Uterus (tissue), 4 donors: ENCODE measurements around the gene TTC31. TPM values are rescaled to one million over a fixed set of nuclear protein-coding genes. Genes with fewer than 3 reads are reported as not detected.

ENCODE experiments used
- DNase-seq, 2 donors: peaks; one replicate each; pipeline ENCODE4 v3.0.0-alpha.2; 2019 to 2020
- H3K27ac ChIP-seq, 2 donors: fragments of 200-600 bp; sonication (generic); 1 replicate in 1 of 2; 2 replicates in 1 of 2; pipeline ENCODE4 v1.5.1; 2016 to 2018
- H3K27me3 ChIP-seq, 2 donors: fragments of 200-600 bp; sonication (generic); one replicate each; pipeline ENCODE4 v1.5.1; 2018 to 2019; ENCODE audit warnings: control low read depth in 1 of 2
- H3K36me3 ChIP-seq, 2 donors: fragments of 200-600 bp; sonication (generic); one replicate each; pipeline ENCODE4 v1.5.1; 2019; ENCODE audit warnings: control low read depth in 1 of 2
- H3K4me1 ChIP-seq, 2 donors: fragments of 200-600 bp; sonication (generic); one replicate each; pipeline ENCODE4 v1.5.1; 2018 to 2019; ENCODE audit warnings: control low read depth in 1 of 2
- H3K4me3 ChIP-seq, 2 donors: fragments of 200-600 bp; sonication (generic); 1 replicate in 1 of 2; 2 replicates in 1 of 2; pipeline ENCODE4 v1.5.1; 2018 to 2019; ENCODE audit warnings: mild to moderate bottlenecking in 1 of 2
- H3K9me3 ChIP-seq, 2 donors: fragments of 200-600 bp; sonication (generic); one replicate each; pipeline ENCODE4 v1.5.1; 2019; ENCODE audit warnings: control low read depth in 1 of 2
- POLR2A ChIP-seq, 2 donors: fragments of 450-650 bp; IDR thresholded peaks; one replicate each; pipeline ENCODE4 v1.6.1; 2016; ENCODE audit warnings: antibody characterized with exemption in 2 of 2, mild to moderate bottlenecking in 1 of 2, moderate library complexity in 1 of 2
- intact Hi-C: fragments of 100-400 bp; cut with DNase I; formaldehyde crosslinking; loops from one replicate; pipeline ENCODE4 v1.15.1; 2023; ENCODE audit warnings: low total_unique reads
- total RNA-seq, 4 donors: library from RNA; depleted of rRNA in 3 of 4; stranded (reverse); fragments of >200 nt in 3 of 4; gene quantifications; one replicate each; pipeline versions ENCODE4 v1.1.0 to v1.2.4, GENCODE V29; 2014 to 2023
- TF ChIP-seq, protein P1 (sequence below), 4 experiments: fragments of 200-600 bp in 2 of 4; fragments of 450-650 bp in 2 of 4; sonication (generic) in 2 of 4; IDR thresholded peaks; one replicate each; pipeline ENCODE4 v1.5.1; 2016 to 2019; ENCODE audit warnings: antibody characterized with exemption in 4 of 4, mild to moderate bottlenecking in 2 of 4, moderate library complexity in 1 of 4
- donor health status: DM: yes; HTN: yes; CAD: no.

Gene TTC31
- total RNA-seq, 4 donors from 2014 or later = 8.5 to 29.2 (median 17.5) TPM

DNA sequence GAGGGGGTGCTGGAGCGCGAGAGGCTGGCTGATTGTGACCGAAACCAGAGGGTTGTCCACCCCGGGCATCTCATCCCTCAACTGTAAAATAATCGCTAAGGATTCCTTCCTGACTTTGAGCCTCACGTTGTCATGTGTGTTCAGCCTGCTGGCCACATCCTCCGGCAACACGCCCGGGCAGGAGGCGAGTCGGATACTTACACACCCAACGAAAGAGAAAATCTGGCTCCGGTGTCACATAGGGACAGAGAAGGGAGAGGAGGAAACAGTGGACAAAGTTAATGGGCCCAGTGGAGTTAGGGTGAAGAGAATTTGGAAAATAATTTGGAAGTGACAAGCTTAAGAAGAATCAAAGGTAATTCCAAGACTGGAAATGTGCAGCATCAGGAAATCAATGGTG lies 33.8 kb downstream of the TTC31 start:
- Histone ChIP-seq H3K9me3 (no peaks in the 10 kb centered on the region), H3K27me3 (peaks cover 34 to 49% of the 10 kb centered on the region in 2 donors), H3K27ac (no peak overlapping the region), H3K4me1 (peaks cover 0 to 12% of the 10 kb centered on the region in 2 donors), H3K36me3 (no peaks in the 10 kb centered on the region), H3K4me3 (no peak overlapping the region)
- TF ChIP-seq POLR2A (IDR thresholded peaks at IDR 0.05) = no peak
- TF ChIP-seq, protein P1, sequence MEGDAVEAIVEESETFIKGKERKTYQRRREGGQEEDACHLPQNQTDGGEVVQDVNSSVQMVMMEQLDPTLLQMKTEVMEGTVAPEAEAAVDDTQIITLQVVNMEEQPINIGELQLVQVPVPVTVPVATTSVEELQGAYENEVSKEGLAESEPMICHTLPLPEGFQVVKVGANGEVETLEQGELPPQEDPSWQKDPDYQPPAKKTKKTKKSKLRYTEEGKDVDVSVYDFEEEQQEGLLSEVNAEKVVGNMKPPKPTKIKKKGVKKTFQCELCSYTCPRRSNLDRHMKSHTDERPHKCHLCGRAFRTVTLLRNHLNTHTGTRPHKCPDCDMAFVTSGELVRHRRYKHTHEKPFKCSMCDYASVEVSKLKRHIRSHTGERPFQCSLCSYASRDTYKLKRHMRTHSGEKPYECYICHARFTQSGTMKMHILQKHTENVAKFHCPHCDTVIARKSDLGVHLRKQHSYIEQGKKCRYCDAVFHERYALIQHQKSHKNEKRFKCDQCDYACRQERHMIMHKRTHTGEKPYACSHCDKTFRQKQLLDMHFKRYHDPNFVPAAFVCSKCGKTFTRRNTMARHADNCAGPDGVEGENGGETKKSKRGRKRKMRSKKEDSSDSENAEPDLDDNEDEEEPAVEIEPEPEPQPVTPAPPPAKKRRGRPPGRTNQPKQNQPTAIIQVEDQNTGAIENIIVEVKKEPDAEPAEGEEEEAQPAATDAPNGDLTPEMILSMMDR (IDR thresholded peaks at IDR 0.05) = no peak
- intact Hi-C loops = no loop called here
- no peak for DNase-seq

DNA sequence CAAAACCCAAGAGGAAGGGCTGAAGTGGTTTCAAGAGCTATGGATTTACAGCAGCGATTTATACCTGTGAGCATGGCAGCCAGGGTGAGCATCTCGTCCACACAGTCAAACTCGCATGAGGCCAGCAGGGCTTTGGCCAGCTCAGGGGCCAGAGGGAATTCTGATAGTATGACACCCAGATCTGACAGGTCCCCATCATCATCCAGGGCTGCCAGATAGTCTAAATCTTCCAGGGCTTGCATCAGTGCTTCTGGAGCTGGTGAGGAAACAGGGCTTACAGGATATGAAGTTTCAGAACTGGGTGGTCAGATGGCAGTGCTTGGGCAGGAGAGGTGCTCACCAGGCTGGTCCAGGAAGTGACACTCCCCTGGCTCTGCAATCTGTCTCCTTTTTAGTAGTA lies 39.6 kb downstream of the TTC31 start:
- intact Hi-C loops = no loop called here
- Histone ChIP-seq H3K4me3 (no peak overlapping the region), H3K27ac (no peak overlapping the region), H3K36me3 (no peaks in the 10 kb centered on the region), H3K27me3 (peaks cover 0 to 12% of the 10 kb centered on the region in 2 donors), H3K9me3 (no peaks in the 10 kb centered on the region), H3K4me1 (no peaks in the 10 kb centered on the region)
- DNase-seq = no peak
- TF ChIP-seq, protein P1 (IDR thresholded peaks at IDR 0.05) = no peak
- TF ChIP-seq POLR2A (IDR thresholded peaks at IDR 0.05) = no peak

DNA sequence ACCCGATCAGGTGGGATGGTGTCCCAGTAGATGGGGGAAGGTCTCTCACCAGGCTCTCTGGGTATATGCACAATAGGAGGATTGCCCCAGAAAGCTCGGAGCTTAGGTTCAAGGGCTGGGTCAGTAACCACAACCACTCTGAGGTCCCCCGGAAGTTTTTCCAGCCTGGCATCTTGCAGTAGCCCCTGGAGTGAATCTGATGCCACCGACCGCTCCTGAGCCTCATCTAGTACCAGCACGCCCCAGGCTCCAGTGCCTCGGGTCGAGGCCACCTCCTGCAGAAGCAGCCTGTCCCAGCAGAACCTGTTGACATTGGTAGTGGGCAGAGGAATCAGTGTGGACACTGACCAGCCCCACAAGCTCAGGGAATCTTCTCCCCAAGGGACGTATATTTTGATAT lies 41.1 kb downstream of the TTC31 start:
- TF ChIP-seq, protein P1 (IDR thresholded peaks at IDR 0.05) = no peak
- no peak for TF ChIP-seq POLR2A (IDR thresholded peaks at IDR 0.05)
- Histone ChIP-seq H3K4me1 (peaks cover 0 to 4% of the 10 kb centered on the region in 2 donors), H3K27ac (no peak overlapping the region), H3K9me3 (no peaks in the 10 kb centered on the region), H3K36me3 (no peaks in the 10 kb centered on the region), H3K4me3 (no peak overlapping the region), H3K27me3 (no peaks in the 10 kb centered on the region)
- DNase-seq = no peak
- intact Hi-C loops = no loop called here

DNA sequence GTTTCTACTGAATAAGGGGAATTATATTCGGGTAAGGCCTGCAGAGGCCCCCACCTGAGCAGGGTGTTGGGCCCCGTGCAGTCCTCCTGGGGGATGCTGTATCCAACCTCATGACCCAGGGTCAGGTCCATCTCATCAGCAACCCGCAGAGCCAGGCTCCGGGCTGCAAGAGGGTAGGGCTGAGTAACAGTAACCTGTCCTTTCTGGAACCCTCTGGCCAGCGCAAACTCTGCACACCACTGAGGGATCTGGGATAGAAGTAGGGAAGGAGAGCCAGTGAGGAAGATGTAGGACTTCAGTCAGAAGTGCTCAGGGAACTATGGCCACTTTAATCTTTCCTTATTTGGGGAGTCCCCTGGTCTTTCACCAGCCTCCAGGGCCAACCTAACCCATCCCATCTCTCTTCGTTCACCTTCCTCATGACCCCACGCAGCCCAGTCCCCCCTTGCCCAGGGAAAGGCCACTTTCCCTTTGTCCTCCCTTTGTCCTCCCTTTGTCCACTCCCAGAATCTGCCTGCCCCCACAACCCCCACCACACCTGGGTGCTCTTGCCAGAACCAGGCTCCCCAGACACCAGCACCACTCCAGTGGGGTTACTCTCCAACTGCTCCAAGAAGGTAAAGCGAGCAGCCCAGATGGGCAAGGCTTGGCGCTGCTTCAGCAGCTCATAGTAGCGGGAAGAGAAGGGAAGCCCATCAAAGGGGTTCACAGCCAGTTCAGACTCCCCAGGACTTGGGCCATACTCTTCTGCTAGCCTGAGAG lies 42.3 kb downstream of the TTC31 start:
- no peaks in the 10 kb centered on the region for H3K9me3 ChIP-seq
- peaks cover 0 to 4% of the 10 kb centered on the region in 2 donors for H3K4me1 ChIP-seq
- no peak for DNase-seq
- no peak overlapping the region for H3K4me3 ChIP-seq
- no peak overlapping the region for H3K27ac ChIP-seq
- intact Hi-C loops = no loop called here
- no peaks in the 10 kb centered on the region for H3K27me3 ChIP-seq
- H3K36me3 ChIP-seq = no peaks in the 10 kb centered on the region
- TF ChIP-seq, protein P1 (IDR thresholded peaks at IDR 0.05) = no peak
- no peak for TF ChIP-seq POLR2A (IDR thresholded peaks at IDR 0.05)

DNA sequence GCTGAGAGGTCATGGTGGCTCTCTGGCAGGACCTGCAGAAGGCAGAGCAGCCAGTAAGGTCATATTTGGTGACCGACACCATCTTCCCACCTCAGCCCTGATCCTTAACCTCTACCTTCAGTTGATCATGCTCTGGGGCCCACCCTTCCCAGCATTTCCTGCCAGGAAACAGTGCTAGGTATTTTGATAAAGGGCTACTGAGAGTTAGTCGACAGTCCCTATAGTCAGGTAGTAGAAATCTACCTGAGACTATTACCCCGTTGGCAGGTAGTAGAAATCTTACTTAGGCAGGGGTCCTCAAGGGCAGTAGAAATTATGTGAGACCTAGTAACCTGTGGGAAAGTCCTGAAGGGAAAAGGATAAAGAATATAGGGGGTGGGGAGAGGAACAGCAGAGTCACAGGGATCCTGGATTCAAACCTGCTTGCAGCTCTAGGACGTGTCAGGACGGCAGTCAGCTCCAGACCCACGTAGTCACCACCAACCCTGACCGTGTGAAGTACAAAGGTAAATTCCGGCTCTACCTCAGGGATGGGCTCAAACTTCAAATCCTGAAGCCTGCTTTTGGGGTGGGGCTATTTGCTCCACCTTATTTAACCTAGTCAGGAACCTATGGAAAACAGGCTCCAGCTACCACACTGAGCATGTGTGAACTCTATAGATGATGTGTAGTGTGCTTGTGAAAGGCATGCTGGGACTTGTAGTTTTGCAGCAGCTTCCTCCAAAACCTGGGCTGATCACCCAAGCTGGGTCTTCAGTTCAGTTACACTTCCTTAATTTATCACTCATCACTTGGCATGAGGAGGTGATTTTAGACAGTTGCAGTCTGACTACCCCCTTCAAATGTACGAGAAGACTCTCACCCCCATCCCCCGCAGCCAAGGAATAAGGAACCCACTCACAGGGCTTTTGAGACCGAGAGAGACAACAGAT lies 43.1 kb downstream of the TTC31 start, which contains the start of gene DQX1:
DQX1 (minus strand) TSS at position 515 of the 932 bp plus-strand sequence; CDS start at position 13, 502 bp downstream.
- Histone ChIP-seq H3K4me1 (peaks cover 0 to 8% of the 10 kb centered on the region in 2 donors), H3K27me3 (no peaks in the 10 kb centered on the region), H3K36me3 (no peaks in the 10 kb centered on the region), H3K4me3 (no peak within 1 kb of the TSS), H3K27ac (no peak within 1 kb of the TSS), H3K9me3 (no peaks in the 10 kb centered on the region)
- intact Hi-C loops = no loop called here
- no peak for DNase-seq
- no peak for TF ChIP-seq POLR2A (IDR thresholded peaks at IDR 0.05)
- TF ChIP-seq, protein P1 (IDR thresholded peaks at IDR 0.05) = no peak
